GM12873 (cell line): ENCODE results near the gene UPK3A.
A peak's percentile ranks its signal among the peaks of the same experiment; 100 is the strongest.

ENCODE experiments used
- CTCF ChIP-seq: IDR thresholded peaks from 2 replicates; pipeline ENCODE4 v1.5.1; 2012; ENCODE audit warnings: low read depth, mild to moderate bottlenecking, moderate library complexity, low read length, control low read depth; ENCODE audit not compliant: insufficient read depth; ENCODE audit errors: missing control alignments

Gene UPK3A

GRCh38 chr22:45239681-45240051 lies 45.1 kb upstream of the UPK3A start:
- no peak for TF ChIP-seq CTCF

DNA sequence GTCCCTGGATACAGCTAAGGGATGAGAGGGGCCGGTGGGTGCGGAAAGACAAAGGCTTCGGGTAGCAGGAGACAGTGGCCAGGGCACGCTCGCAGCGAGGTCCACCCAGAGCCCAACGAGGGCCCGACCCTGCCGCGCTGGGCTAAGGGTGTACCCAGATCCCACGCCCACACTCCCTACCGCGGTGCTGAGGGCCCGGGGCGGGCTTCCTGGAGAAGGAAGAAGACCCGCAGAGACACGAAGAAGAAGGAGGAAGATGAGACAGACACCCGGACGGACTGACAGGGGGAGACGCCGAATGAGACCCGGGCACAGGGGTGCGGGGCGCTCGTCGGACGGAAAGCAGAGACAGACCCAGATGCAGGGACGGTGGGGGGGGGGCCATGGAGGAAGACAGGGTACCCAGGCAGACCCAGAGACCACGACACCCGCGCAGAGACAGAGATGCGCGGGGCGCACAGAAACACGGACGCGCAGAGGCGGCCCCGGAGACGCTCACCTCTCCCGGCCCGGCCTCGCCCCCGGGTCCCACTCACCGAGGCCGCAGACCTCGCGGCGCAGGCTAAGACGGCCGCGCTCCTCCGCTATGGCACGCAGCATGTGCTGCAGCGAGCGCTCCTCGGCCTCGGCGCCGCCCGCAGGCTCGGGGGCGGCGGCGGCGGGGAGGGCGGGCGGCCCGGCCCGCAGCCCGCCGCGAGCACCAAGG lies 44.5 kb upstream of the UPK3A start:
- no peak for TF ChIP-seq CTCF

DNA sequence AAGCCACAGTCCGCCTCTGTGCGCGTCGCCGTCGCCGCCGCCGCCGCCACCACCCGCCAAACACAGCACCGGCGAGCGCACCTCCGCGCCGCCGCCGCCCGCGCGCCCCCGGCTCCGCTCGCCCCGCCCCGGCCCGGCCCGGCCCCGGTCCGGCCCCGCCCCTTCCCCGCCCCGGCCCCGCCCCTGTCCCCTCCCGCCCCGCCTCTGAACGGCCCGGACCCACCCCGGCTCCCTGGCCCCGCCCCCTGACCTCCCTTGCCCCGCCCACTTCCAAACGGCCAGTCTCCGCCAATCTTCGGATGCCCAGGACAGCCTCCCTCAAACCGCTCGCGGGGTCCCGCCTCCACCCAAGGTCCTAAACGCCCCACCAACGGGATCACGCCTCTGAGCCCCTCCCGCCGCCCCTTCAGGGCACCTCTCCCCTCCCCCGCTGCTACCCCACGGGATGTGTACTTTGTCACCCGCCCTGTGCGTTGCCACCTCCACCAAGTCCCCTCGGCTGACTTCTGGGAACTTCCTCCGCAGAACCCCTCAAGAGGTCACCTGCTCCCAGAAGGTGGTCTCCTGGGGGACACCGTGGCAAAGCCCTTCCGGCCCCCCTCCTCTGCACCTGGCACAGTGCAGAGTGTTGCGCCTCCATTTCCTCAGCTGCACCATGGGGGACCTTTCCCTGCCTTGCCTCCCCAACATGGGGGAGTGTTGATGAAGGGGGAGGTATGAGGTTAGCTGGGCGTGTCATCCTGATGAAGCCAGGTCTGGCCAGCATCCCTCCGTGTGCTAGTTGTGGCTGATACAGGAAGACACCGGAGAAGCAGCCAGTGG lies 43.7 kb upstream of the UPK3A start, which contains the start of gene KIAA0930:
Gene KIAA0930, minus strand, starts transcription at position 85 of the 822 bp plus-strand sequence. CDS start 191 bp downstream, outside the sequence.
- no peak for TF ChIP-seq CTCF

DNA sequence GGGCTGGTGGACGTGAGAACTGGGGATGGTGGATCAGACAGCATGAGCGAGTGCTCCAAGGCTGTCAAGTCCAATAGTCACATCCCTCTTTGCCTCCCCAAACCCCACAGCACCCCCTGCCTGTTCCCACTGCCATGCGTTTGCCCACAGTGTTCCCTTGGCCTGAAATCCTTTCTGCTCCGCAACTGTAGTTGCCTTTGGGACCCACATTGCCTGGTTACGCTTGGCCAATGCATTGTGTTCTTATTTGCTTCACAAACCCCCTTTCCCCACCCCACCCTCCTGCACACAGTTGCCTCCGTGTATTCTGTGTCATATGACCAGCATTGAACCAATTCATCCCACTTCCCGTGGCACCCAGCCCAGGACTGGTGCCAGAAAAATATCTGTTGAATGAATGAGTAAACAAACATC lies 42.0 kb upstream of the UPK3A start:
- peak; percentile 24 for TF ChIP-seq CTCF

GRCh38 chr22:45244916-45245315 lies 39.8 kb upstream of the UPK3A start:
- no peak for TF ChIP-seq CTCF

- no peak for TF ChIP-seq CTCF
Observed at GRCh38 chr22:45246060-45246985, 38.4 kb upstream of the UPK3A start.
